Activated CD4-positive, alpha-beta T cell treated with anti-CD3 and anti-CD28 coated beads, Interleukin-2, amount 10 ng/mL, durations not matched to agents 24 days and 14 days (primary cell): ENCODE data around the gene FOSL1. TPM values are rescaled to one million over a fixed set of nuclear protein-coding genes. Genes with fewer than 3 reads are reported as not detected.

Experiments
- DNase-seq: peaks from one replicate; pipeline ENCODE4 v3.0.0; 2022
- H3K27ac Mint-ChIP-seq: one replicate; pipeline ENCODE4 v1.8.0; 2022; ENCODE audit warnings: mild to moderate bottlenecking, mixed read lengths
- H3K27me3 Mint-ChIP-seq: one replicate; pipeline ENCODE4 v1.8.0; 2022; ENCODE audit warnings: mixed read lengths
- H3K36me3 Mint-ChIP-seq: one replicate; pipeline ENCODE4 v1.8.0; 2022; ENCODE audit warnings: low read depth, mild to moderate bottlenecking, mixed read lengths
- H3K4me1 Mint-ChIP-seq: one replicate; pipeline ENCODE4 v1.8.0; 2021; ENCODE audit warnings: mixed read lengths
- H3K4me3 Mint-ChIP-seq: one replicate; pipeline ENCODE4 v1.8.0; 2022; ENCODE audit warnings: mild to moderate bottlenecking, moderate library complexity, mixed read lengths
- H3K9me3 Mint-ChIP-seq: one replicate; pipeline ENCODE4 v1.8.0; 2021; ENCODE audit warnings: mixed read lengths
- intact Hi-C: fragments of 100-400 bp; cut with micrococcal nuclease; formaldehyde crosslinking; loops from one replicate; pipeline ENCODE4 v1.15.1; 2023
- total RNA-seq: library from RNA; stranded (reverse); gene quantifications from 2 replicates; pipeline ENCODE4 v1.2.3, GENCODE V29; 2022

The FOSL1 gene
- total RNA-seq, 1 donor from 2014 or later, result 32.1 TPM

DNA sequence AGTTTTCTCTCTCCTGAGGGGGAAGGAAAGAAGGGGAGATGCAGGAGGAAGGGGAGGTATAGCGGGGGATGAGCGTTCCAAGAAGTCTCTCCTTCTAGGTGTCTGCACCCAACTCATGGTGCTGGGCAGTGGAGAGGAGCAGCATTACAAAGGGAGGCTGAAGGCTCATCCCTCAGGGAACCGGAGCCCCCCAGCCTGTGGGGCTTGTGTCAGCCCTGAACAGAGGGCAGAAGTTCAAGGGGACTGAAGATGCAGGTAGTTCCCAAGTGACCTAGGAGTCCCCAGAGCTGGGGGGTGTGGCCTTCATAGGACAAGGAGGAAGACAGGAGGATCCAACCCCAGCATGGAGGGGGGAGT is 16.9 kb upstream of the FOSL1 start:
- no peak for DNase-seq
- Mint-ChIP-seq H3K36me3 (peaks cover 22% of the 10 kb centered on the region), H3K4me3 (peak overlapping the region; percentile 96), H3K9me3 (no peaks in the 10 kb centered on the region), H3K27me3 (no peaks in the 10 kb centered on the region), H3K27ac (peak overlapping the region; percentile 37), H3K4me1 (peaks cover 19% of the 10 kb centered on the region)
- intact Hi-C loops, result no loop called here

DNA sequence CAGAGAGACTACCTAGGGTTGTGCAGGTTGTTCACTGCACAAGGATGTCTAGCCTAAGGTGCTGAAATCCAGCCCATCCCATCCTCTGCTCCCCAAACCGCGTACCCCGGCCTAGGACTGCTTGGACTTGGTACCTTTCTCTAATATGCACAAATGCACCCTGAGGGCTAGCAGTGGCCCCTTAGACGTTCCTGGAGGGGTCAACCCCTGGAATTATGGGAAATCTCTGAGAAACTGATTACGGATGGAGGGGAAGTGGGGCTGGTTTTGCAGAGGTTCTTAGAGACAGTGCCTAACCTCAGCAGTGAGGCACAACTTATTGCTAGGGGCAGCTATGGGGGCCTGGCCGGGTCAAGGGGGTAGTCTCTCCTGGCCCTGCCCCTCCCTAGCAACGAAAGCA is 16.2 kb upstream of the FOSL1 start:
- intact Hi-C loops, result no loop called here
- peaks cover 2% of the 10 kb centered on the region for H3K27me3 Mint-ChIP-seq
- no peaks in the 10 kb centered on the region for H3K9me3 Mint-ChIP-seq
- peaks cover 19% of the 10 kb centered on the region for H3K4me1 Mint-ChIP-seq
- H3K36me3 Mint-ChIP-seq, result peaks cover 19% of the 10 kb centered on the region
- H3K4me3 Mint-ChIP-seq, result peak overlapping the region; percentile 96
- no peak for DNase-seq
- H3K27ac Mint-ChIP-seq, result peak overlapping the region; percentile 8

DNA sequence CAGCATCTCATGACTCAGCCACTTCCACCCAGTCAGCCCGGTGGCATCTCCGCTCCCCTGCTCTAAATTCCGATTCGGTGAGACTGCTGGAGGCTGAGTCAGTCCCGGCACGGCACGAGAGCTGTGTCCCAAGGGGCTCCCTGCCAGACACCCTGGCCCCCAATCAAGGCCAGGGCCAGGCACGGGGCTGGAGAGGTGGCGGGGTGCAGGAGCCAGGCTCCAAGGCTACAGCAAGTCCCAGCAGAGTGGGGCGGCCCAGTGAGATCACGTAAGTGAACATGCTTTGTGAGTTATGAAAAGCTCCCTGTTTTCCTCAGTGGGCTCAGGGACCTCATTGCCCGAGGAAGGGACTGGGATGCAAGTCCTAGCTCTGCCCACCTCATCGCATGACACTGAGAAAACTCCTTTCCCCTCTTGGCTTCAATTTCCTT is 15.6 kb upstream of the FOSL1 start:
- peaks cover 2% of the 10 kb centered on the region for H3K27me3 Mint-ChIP-seq
- DNase-seq, result no peak
- H3K4me3 Mint-ChIP-seq, result no peak overlapping the region
- intact Hi-C loops, result no loop called here
- no peak overlapping the region for H3K27ac Mint-ChIP-seq
- peaks cover 19% of the 10 kb centered on the region for H3K4me1 Mint-ChIP-seq
- no peaks in the 10 kb centered on the region for H3K9me3 Mint-ChIP-seq
- peaks cover 18% of the 10 kb centered on the region for H3K36me3 Mint-ChIP-seq

DNA sequence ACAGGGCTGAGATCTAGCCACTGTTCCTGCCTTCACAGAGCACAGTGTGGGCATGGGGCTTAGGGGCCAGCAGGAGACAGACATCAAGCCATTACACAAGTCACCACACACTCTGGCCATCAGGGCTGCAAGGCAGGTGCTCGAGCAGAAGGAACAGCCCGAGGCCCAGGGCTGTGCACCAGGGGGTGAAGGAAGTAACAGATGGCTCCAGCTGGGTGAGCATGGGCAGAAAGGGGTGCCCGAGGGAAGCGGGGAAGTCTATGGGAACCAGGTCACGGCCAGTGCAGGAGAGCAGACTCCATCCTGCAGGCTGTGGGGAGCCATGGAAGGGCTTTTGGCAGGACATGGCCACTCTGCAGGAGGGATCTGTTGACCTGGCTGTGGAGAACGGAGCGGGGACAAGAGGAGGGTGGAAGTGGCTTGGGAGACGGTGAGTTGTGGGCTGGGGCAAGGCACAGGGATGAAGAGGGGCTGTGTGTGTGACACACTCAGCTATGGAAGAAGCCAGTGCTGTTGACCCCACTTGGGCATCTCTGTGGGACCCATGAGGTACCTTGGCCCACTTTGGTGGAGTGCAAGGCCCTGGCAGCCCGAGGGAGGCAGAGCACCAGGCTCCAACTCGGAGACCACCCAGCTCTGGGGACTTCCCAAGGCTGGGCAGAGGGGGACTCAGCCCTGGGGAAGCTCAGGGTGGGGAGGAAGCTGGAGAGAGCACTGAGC is 15.1 kb upstream of the FOSL1 start:
- H3K27ac Mint-ChIP-seq, result peak overlapping the region; percentile 17
- DNase-seq, result no peak
- H3K4me1 Mint-ChIP-seq, result peaks cover 18% of the 10 kb centered on the region
- intact Hi-C loops, result no loop called here
- H3K36me3 Mint-ChIP-seq, result peaks cover 14% of the 10 kb centered on the region
- H3K4me3 Mint-ChIP-seq, result no peak overlapping the region
- no peaks in the 10 kb centered on the region for H3K9me3 Mint-ChIP-seq
- peaks cover 2% of the 10 kb centered on the region for H3K27me3 Mint-ChIP-seq

DNA sequence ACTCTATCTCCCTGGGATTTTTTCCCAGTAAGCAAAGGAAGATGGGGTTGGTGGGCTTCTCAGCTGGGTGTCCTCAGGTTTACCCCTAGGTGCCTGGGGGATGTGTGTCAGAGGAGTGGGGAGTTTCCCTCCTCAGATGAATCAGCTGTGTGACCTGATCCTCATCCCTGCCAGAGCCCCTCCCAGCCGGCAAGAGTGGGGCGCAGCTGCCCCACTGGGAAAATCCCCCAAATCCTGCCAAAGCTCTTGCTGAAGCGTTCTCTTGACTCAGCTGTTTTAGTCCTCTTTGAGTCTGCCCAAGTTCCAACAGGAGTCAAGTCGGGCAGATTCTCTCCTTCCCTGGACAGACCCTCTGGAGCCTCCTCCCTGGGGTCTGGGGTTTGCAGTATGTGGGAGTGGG is 12.7 kb upstream of the FOSL1 start:
- DNase-seq, result no peak
- H3K27me3 Mint-ChIP-seq, result peaks cover 4% of the 10 kb centered on the region
- intact Hi-C loops, result no loop called here
- H3K4me1 Mint-ChIP-seq, result peaks cover 21% of the 10 kb centered on the region
- H3K27ac Mint-ChIP-seq, result no peak overlapping the region
- no peak overlapping the region for H3K4me3 Mint-ChIP-seq
- peaks cover 9% of the 10 kb centered on the region for H3K36me3 Mint-ChIP-seq
- H3K9me3 Mint-ChIP-seq, result no peaks in the 10 kb centered on the region

DNA sequence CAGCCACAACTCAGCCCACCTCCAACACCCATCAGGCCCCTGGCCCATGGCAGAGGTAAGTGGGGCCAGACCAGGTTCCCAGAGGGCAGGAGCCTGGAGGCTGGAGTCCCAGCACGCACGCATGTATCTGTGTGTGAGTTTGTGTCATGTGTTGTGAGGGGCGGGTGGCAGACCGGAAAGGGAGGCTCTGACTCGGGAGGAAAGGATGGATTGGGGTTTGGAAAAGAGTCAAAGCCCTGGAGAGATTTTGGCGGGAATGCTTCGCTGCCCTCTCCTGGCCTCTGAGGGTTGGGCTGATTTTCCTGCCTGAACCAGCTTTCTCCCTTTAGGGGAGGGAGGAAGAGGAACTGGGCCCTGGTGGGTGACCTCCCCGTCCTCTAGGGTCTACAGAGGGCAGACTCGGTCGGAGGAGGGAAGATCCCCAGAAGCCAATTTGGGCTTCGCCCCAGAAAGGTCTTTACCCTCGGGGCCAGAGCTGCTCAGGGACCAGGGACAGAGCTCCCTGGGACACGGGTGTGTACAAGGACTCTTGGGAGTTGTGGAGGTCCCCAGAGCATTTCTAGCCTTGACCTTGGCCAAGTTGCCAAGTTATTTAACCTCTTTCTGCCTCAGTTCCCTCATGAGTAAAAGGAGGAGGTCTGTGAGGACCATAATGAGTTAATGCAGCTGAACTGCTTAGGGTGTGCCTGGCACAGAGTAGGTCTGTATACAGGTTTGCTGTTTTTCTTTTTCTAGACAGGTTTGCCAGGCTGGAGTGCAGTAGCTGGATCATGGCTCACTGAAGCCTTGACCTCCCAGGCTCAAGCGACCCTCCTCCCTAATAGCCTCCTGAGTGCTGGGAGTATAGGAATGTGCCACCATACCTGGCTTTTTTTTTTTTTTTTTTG is 11.7 kb upstream of the FOSL1 start:
- Mint-ChIP-seq H3K27ac (no peak overlapping the region), H3K4me3 (no peak overlapping the region), H3K27me3 (peaks cover 6% of the 10 kb centered on the region), H3K9me3 (no peaks in the 10 kb centered on the region), H3K36me3 (peaks cover 9% of the 10 kb centered on the region), H3K4me1 (peaks cover 16% of the 10 kb centered on the region)
- DNase-seq, result no peak
- intact Hi-C loops, result no loop called here

DNA sequence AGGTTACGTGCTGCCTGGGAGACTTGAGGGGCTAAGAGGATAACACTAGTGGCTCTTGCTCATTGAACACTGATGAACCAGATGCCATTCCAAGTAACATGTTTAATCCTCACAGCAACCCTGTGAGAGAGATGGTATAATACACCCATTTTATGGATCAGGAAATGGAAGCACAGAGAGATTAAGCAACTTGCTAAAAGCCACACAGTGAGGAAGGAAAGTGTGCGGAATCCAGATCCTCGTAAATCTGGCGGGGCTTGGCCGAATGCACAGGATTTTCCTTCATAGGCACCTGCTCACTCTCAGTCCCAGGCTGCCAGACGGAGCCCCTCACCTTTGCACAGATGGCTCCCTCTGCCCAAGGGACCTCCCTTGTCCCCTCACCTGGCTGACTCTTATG is 7.7 kb upstream of the FOSL1 start:
- H3K27ac Mint-ChIP-seq, result no peak overlapping the region
- H3K4me1 Mint-ChIP-seq, result peaks cover 6% of the 10 kb centered on the region
- intact Hi-C loops, result no loop called here

DNA sequence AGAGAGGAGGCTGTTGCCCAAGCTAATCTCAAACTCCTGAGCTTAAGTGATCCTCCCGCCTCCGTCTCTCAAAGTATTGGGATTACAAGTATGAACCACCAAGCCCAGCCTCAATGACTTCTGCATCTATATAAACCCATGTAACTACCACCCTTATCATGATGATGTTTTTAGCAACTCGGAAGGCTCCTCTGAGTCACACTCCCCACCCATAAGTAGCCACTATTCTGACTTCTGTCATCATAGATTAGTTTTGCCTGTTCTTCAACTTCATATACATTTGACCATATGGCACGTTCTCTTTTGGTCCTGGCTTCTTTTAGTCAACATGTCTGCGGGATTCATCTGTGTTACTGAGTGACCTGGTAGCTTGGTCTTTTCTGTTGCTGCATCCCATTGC is 6.4 kb upstream of the FOSL1 start:
- Mint-ChIP-seq H3K36me3 (no peaks in the 10 kb centered on the region), H3K4me3 (no peak overlapping the region)
- intact Hi-C loops, result no loop called here

More for the DNA sequence above, 7.7 kb upstream of the FOSL1 start:
- peaks cover 21% of the 10 kb centered on the region for H3K27me3 Mint-ChIP-seq
- H3K36me3 Mint-ChIP-seq, result no peaks in the 10 kb centered on the region
- H3K9me3 Mint-ChIP-seq, result no peaks in the 10 kb centered on the region
- DNase-seq, result no peak
- H3K4me3 Mint-ChIP-seq, result no peak overlapping the region

DNA sequence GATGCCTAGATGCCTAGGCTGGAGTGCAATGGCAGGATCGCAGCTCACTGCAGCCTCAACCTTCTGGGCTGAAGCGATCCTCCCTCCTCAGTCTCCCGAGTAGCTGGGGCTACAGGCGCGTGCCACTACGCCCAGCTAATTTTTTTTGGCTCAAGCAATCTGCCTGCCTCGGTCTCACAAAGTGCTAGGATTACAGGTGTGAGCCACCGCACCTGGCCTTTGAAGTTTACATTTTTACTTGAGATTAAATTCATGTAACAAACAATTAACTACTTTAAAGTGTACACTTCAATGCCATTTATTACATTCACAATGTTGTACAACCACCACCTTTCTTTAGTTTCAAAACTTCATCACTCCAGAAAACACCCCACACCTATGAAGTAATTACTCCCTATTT is 3.5 kb upstream of the FOSL1 start:
- Mint-ChIP-seq H3K36me3 (peaks cover 3% of the 10 kb centered on the region), H3K4me1 (peaks cover 16% of the 10 kb centered on the region), H3K4me3 (no peak overlapping the region), H3K9me3 (no peaks in the 10 kb centered on the region), H3K27ac (no peak overlapping the region), H3K27me3 (peaks cover 21% of the 10 kb centered on the region)
- DNase-seq, result no peak
- intact Hi-C loops, result no loop called here

More for the DNA sequence above, 6.4 kb upstream of the FOSL1 start:
- Mint-ChIP-seq H3K4me1 (peaks cover 14% of the 10 kb centered on the region), H3K27ac (no peak overlapping the region), H3K9me3 (no peaks in the 10 kb centered on the region), H3K27me3 (peaks cover 21% of the 10 kb centered on the region)
- no peak for DNase-seq

DNA sequence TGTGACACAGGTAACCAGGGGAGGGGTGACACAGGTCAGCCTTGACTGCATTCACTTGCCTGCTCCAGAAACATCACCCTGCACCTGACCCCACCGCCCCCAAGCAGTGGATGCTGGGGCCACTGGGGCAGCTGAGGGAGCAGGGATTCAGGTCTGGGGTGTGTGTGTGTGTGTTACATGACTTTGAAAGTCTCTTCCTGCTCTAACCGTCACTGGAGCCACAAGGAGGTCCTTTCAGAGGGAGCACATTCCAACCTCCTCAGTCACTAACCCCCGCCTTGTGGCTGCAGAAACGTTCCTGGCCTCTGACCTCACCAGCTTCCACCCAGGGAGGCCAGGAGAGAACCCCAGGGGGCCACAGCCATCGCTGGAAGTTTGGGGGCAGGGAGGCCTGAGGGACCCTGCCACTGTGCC is 2.9 kb upstream of the FOSL1 start:
- Mint-ChIP-seq H3K27me3 (peaks cover 19% of the 10 kb centered on the region), H3K27ac (no peak overlapping the region), H3K4me1 (peaks cover 18% of the 10 kb centered on the region), H3K36me3 (peaks cover 4% of the 10 kb centered on the region), H3K4me3 (no peak overlapping the region), H3K9me3 (no peaks in the 10 kb centered on the region)
- no peak for DNase-seq
- intact Hi-C loops, result no loop called here

DNA sequence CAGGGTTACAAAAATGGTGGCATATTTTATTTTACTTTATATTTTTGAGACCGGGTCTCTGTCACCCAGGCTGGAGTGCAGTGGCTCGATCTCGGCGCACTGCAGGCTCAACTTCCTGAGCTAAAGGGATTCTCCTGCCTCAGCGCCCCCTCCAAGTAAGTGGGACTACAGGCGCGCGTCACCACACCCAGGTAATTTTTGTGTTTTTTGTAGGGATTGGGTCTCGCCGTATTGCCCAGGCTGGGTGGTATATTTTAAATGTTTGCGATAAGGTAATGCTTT is 652 bp upstream of the FOSL1 start:
- H3K9me3 Mint-ChIP-seq, result no peaks in the 10 kb centered on the region
- peak overlapping the region; percentile 49 for H3K27ac Mint-ChIP-seq
- intact Hi-C loops, result loop anchor here (1.0 to 2.0 kb wide), 5 partner anchors 13 to 101 kb away; partner anchors contain the start of genes BANF1, C11orf68, DRAP1 and EIF1AD
- H3K4me1 Mint-ChIP-seq, result peaks cover 31% of the 10 kb centered on the region
- DNase-seq, result no peak
- H3K27me3 Mint-ChIP-seq, result peaks cover 11% of the 10 kb centered on the region
- H3K36me3 Mint-ChIP-seq, result peaks cover 20% of the 10 kb centered on the region
- H3K4me3 Mint-ChIP-seq, result peak overlapping the region; percentile 67

DNA sequence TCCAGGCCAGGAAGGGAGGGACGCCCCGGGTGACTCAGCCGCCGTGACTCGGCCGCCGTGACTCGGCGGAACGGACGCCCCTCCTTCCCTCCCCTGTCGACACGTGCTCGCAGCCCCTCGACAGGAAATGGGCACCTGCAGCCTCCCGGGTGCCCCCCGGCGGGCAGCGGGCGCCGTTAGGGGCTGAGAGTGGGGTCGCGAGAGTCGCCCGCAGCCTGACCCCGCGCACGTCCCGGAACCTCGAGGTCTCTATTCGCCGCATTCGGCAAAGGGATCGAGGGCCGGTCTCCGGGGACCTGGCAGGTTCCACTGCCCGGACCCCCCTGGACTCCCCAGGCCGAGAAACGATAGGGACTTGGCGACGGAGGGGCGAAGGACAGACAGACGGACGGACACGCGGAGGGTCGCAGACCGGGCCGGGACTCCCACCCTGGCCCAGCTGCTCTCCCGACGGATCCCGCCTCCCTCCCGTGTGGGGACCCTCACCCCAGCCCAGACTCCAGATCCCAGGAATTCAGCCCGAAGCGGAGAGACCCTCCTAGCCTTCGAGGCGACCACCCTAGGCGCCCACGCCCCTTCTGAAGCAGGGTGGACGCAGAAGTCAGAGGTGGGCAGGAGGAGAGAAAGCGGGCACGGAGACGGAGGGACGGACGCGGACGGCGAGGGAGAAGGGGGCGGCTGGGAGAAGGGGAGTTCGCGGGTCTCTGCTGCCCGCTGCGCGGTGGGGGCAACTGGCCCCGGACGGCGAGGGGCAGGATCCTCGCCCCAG is 648 bp downstream of the FOSL1 start:
- Mint-ChIP-seq H3K9me3 (no peaks in the 10 kb centered on the region), H3K36me3 (peaks cover 28% of the 10 kb centered on the region), H3K27ac (peak overlapping the region; percentile 78), H3K27me3 (peaks cover 8% of the 10 kb centered on the region), H3K4me1 (peaks cover 40% of the 10 kb centered on the region), H3K4me3 (peak overlapping the region; percentile 82)
- intact Hi-C loops, result loop anchor here (1.0 to 2.0 kb wide), 5 partner anchors 11 to 103 kb away; partner anchors contain the start of genes BANF1, C11orf68, DRAP1 and EIF1AD
- peak; percentile 89 for DNase-seq

DNA sequence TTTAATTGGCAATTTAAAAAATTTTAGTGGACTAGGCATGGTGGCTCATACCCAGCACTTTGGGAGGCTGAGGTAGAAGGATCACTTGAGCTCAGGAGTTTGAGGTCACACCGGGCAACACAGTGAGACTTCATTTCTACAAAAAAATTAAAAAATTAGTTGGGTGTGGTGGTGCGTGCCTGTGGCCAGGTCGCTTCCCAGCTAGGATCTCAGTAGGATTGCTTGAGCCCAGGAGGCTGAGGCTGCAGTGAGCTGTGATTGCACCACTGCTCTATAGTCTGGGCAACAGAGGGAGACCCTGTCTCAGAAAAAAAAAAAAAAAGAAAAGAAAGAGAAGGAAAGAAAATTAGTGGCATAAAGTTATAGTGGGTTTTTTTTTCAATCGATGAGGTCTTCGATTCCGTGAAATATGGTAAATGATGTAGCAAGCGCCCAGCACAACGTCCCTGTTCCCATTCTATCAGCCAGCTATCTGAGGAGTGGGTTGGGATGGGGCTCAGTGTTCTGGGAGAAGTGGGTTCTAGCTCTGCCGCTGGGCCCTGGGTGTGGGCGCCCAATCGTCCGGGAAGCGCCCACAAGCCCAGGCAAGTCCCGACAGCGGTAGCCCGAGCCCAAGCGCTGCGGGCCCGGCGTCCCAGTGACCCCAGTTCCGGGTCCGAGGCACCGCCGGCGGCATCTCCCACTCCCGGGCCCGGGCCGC is 1.4 kb downstream of the FOSL1 start:
- H3K4me1 Mint-ChIP-seq, result peaks cover 45% of the 10 kb centered on the region
- DNase-seq, result no peak
- peaks cover 32% of the 10 kb centered on the region for H3K36me3 Mint-ChIP-seq
- peak overlapping the region; percentile 82 for H3K4me3 Mint-ChIP-seq
- intact Hi-C loops, result no loop called here
- peaks cover 6% of the 10 kb centered on the region for H3K27me3 Mint-ChIP-seq
- peak overlapping the region; percentile 82 for H3K27ac Mint-ChIP-seq
- H3K9me3 Mint-ChIP-seq, result no peaks in the 10 kb centered on the region
